ENCODE data around the gene GGCX.
A peak's percentile ranks its signal among the peaks of the same experiment; 100 is the strongest.

Gene GGCX

DNA sequence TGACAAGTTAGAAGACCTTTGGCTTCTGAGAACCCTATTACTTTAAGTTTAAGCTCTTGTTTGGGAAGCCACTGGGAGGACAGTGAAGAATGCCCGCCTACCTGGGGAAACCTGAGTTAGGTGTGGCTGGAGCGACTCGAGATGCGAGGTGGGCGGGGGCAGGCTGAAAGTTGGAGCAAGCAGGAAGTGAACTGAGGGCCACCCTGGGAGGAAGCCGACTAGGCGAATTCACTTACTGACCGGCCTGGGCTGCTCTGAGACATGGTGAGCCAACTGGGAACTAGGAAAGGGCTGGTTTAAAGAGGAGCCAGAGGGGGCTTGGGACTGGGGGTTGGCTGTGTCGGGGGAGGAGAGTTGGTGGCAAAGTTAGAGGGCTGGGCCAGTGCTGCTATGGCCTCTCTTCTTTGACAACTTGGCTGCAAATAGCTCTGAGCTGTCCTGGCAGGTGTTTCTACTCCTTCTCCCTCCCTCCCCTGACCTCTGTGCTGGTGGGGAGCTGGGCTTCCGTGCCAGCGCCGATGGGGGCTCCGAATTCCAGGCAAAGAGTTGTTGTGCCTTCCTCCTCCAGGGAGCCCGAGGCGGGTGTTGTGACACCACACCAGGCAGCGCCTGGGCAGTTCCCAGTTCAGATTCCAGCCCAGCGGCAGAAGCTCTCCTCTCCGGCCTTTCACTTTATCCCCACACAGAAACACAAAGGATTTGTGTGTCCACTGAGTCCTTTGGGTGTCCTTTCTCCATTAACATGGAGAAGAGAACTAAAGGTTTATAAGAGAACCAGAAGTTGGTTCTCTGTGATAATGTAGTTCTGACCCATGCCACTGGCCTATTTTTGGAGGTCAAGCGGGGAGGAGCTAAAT lies 16.3 kb upstream of the GGCX start, which contains the start of gene VAMP8:
Gene VAMP8, plus strand, starts transcription at position 201 of the 857 bp plus-strand sequence. Its CDS starts 61 bp downstream, at position 262.
- Histone ChIP-seq H3K27ac (replicated peaks) (peak within 1 kb of the TSS; percentile 99), H3K4me3 (replicated peaks; ENCODE audit: insufficient read depth, low read length) (peak within 1 kb of the TSS; percentile 70), H3K27me3 (ENCODE audit: insufficient read depth, poor library complexity, severe bottlenecking) (no peaks in the 10 kb centered on the region)
- TF ChIP-seq POLR2AphosphoS5 (IDR thresholded peaks at IDR 0.05; ENCODE audit: low read depth), result peak; percentile 76
- no peak for TF ChIP-seq GABPA (IDR thresholded peaks at IDR 0.05; ENCODE audit: low read depth)
- TF ChIP-seq, protein P1, sequence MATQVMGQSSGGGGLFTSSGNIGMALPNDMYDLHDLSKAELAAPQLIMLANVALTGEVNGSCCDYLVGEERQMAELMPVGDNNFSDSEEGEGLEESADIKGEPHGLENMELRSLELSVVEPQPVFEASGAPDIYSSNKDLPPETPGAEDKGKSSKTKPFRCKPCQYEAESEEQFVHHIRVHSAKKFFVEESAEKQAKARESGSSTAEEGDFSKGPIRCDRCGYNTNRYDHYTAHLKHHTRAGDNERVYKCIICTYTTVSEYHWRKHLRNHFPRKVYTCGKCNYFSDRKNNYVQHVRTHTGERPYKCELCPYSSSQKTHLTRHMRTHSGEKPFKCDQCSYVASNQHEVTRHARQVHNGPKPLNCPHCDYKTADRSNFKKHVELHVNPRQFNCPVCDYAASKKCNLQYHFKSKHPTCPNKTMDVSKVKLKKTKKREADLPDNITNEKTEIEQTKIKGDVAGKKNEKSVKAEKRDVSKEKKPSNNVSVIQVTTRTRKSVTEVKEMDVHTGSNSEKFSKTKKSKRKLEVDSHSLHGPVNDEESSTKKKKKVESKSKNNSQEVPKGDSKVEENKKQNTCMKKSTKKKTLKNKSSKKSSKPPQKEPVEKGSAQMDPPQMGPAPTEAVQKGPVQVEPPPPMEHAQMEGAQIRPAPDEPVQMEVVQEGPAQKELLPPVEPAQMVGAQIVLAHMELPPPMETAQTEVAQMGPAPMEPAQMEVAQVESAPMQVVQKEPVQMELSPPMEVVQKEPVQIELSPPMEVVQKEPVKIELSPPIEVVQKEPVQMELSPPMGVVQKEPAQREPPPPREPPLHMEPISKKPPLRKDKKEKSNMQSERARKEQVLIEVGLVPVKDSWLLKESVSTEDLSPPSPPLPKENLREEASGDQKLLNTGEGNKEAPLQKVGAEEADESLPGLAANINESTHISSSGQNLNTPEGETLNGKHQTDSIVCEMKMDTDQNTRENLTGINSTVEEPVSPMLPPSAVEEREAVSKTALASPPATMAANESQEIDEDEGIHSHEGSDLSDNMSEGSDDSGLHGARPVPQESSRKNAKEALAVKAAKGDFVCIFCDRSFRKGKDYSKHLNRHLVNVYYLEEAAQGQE (IDR thresholded peaks at IDR 0.05; ENCODE audit: insufficient replicate concordance, low read depth), result peak; percentile 36
- TF ChIP-seq SPI1 (IDR thresholded peaks at IDR 0.05; ENCODE audit: borderline replicate concordance, low read depth), result peak; percentile 62; the same call in 1 of the 2 replicates
- peak; percentile 86 to 90 for DNase-seq (ENCODE audit: low read depth in 1 of 2, low spot score in 1 of 2)

DNA sequence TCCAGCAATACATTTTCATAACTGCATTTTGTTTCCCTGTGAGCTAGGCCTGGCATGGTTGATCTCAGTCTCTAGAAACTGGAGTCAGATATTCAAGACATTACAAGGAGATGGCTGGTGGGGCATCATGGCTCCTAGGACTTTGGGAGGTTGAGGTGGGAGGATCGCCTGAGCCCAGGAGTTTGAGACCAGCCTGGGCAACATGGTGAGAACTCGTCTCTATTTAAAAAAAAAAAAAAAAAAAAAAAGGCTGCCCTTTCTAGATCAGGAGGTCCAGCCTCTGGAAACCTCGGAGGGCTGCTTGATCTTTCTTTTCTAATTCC lies 15.7 kb upstream of the GGCX start:
- Histone ChIP-seq H3K27ac (replicated peaks) (peak overlapping the region; percentile 99), H3K27me3 (ENCODE audit: insufficient read depth, poor library complexity, severe bottlenecking) (no peaks in the 10 kb centered on the region), H3K4me3 (replicated peaks; ENCODE audit: insufficient read depth, low read length) (peak overlapping the region; percentile 70)
- no peak for DNase-seq (ENCODE audit: low read depth in 1 of 2, low spot score in 1 of 2)
- no peak for TF ChIP-seq POLR2AphosphoS5 (IDR thresholded peaks at IDR 0.05; ENCODE audit: low read depth)
- TF ChIP-seq, protein P1 (IDR thresholded peaks at IDR 0.05; ENCODE audit: insufficient replicate concordance, low read depth), result no peak
- no peak for TF ChIP-seq SPI1 (IDR thresholded peaks at IDR 0.05; ENCODE audit: borderline replicate concordance, low read depth)
- no peak for TF ChIP-seq CTCF (IDR thresholded peaks at IDR 0.05; ENCODE audit: insufficient read depth, low read length)
- TF ChIP-seq GABPA (IDR thresholded peaks at IDR 0.05; ENCODE audit: low read depth), result no peak

DNA sequence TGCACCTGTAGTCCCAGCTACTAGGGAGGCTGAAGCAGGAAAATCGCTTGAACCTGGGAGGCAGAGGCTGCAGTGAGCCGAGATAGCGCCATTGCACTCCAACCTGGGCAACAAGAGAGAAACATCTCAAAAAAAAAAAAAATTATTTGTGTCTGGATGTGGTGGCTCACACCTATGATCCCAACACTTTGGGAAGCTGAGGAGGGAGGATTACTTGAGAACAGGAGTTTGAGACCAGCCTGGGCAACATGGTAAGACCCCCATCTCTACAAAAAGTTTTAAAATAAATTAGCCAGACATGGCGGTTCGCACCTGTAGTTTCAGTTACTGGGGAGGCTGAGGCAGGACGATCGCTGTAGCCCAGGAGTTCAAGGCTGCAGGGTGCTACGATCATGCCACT lies 14.4 kb upstream of the GGCX start:
- TF ChIP-seq, protein P1 (IDR thresholded peaks at IDR 0.05; ENCODE audit: insufficient replicate concordance, low read depth), result no peak
- TF ChIP-seq POLR2AphosphoS5 (IDR thresholded peaks at IDR 0.05; ENCODE audit: low read depth) (no peak), CTCF (IDR thresholded peaks at IDR 0.05; ENCODE audit: insufficient read depth, low read length) (no peak), GABPA (IDR thresholded peaks at IDR 0.05; ENCODE audit: low read depth) (no peak), SPI1 (IDR thresholded peaks at IDR 0.05; ENCODE audit: borderline replicate concordance, low read depth) (no peak)
- H3K27ac ChIP-seq (replicated peaks), result no peak overlapping the region; the same call in 1 of the 2 replicates
- DNase-seq (ENCODE audit: low read depth in 1 of 2, low spot score in 1 of 2), result no peak
- H3K4me3 ChIP-seq (replicated peaks; ENCODE audit: insufficient read depth, low read length), result no peak overlapping the region
- no peaks in the 10 kb centered on the region for H3K27me3 ChIP-seq (ENCODE audit: insufficient read depth, poor library complexity, severe bottlenecking)

Data from HL-60 (cell line).